SK-N-MC (cell line): ENCODE results near the gene FAM221B.

ENCODE experiments used
- EZH2 ChIP-seq: fragments of 200-600 bp; sonication (generic); IDR thresholded peaks from one replicate; pipeline ENCODE4 v1.6.1; 2017; ENCODE audit warnings: antibody characterized with exemption
- FOXP2 ChIP-seq: optimal IDR thresholded peaks from 2 replicates; pipeline ENCODE3; 2011; ENCODE audit warnings: mild to moderate bottlenecking, moderate library complexity; ENCODE audit not compliant: insufficient read depth; ENCODE audit errors: extremely low read length, control extremely low read depth
- POLR2AphosphoS5 ChIP-seq: IDR thresholded peaks from 2 replicates; pipeline ENCODE4 v1.6.1; 2012; ENCODE audit warnings: mild to moderate bottlenecking, low read depth, low read length, borderline replicate concordance

- no peak for TF ChIP-seq EZH2
- no peak for TF ChIP-seq POLR2AphosphoS5
- TF ChIP-seq FOXP2, result no peak
These were observed 53.5 kb downstream of the FAM221B start for GRCh38 chr9:35774907-35775635.
